ENCODE data around the gene RCSD1.

The RCSD1 gene

GRCh38 chr1:167659881-167660280 lies 29.8 kb downstream of the RCSD1 start:
- TF ChIP-seq, protein P1, sequence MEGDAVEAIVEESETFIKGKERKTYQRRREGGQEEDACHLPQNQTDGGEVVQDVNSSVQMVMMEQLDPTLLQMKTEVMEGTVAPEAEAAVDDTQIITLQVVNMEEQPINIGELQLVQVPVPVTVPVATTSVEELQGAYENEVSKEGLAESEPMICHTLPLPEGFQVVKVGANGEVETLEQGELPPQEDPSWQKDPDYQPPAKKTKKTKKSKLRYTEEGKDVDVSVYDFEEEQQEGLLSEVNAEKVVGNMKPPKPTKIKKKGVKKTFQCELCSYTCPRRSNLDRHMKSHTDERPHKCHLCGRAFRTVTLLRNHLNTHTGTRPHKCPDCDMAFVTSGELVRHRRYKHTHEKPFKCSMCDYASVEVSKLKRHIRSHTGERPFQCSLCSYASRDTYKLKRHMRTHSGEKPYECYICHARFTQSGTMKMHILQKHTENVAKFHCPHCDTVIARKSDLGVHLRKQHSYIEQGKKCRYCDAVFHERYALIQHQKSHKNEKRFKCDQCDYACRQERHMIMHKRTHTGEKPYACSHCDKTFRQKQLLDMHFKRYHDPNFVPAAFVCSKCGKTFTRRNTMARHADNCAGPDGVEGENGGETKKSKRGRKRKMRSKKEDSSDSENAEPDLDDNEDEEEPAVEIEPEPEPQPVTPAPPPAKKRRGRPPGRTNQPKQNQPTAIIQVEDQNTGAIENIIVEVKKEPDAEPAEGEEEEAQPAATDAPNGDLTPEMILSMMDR (IDR thresholded peaks at IDR 0.05; ENCODE audit: extremely low read depth, missing control alignments): no peak
- DNase-seq (ENCODE audit: low spot score): no peak

- DNase-seq (ENCODE audit: low spot score): no peak
- TF ChIP-seq, protein P1 (IDR thresholded peaks at IDR 0.05; ENCODE audit: extremely low read depth, missing control alignments): no peak
Measured at GRCh38 chr1:167661527-167662426, 31.7 kb downstream of the RCSD1 start.

- DNase-seq (ENCODE audit: low spot score): peak; percentile 52
- TF ChIP-seq, protein P1 (IDR thresholded peaks at IDR 0.05; ENCODE audit: extremely low read depth, missing control alignments): no peak
Measured at GRCh38 chr1:167663002-167663772, 33.2 kb downstream of the RCSD1 start.

GRCh38 chr1:167665469-167665868 lies 35.4 kb downstream of the RCSD1 start:
- no peak for DNase-seq (ENCODE audit: low spot score)
- TF ChIP-seq, protein P1 (IDR thresholded peaks at IDR 0.05; ENCODE audit: extremely low read depth, missing control alignments): no peak

GRCh38 chr1:167666416-167666815 lies 36.4 kb downstream of the RCSD1 start:
- TF ChIP-seq, protein P1 (IDR thresholded peaks at IDR 0.05; ENCODE audit: extremely low read depth, missing control alignments): no peak
- no peak for DNase-seq (ENCODE audit: low spot score)

DNA sequence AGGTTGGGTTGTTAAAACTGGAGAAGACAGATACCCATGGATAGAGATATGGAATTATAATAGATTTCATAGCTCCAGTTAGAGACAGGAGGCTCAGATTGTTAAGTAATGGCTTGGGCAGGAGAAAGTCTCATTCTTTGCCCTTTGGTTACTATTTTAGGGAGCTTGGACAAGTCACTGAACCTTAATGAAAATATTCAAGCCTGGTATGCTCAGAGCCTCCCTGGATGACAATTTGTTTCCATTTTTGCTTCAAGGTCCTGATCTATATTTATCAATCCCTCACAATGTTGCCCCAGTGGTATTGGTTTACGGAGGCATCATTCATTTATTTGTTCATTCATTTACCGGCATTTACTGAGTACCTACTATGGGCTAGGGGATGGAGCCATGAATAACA lies 37.5 kb downstream of the RCSD1 start:
- TF ChIP-seq, protein P1 (IDR thresholded peaks at IDR 0.05; ENCODE audit: extremely low read depth, missing control alignments): no peak
- DNase-seq (ENCODE audit: low spot score): no peak

DNA sequence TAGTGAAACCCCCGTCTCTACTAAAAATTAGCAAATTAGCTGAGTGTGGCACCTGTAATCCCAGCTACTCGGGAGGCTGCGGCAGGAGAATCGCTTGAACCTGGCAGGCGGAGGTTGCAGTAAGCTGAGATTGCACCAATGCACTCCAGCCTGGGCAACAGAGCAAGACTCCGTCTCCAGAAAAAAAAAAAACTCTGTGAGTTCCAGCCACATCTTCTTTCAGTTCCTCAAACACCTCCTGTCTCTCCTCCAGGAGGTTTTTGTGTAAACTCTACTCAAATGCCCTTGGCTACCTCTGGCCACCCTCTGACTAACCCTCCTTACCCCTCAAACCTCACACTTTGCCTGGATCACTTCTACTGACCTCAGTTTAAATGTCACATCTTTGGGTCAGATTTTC lies 38.1 kb downstream of the RCSD1 start:
- no peak for DNase-seq (ENCODE audit: low spot score)
- TF ChIP-seq, protein P1 (IDR thresholded peaks at IDR 0.05; ENCODE audit: extremely low read depth, missing control alignments): no peak

All from GM20000 (cell line).